DMS153 (cell line): Measurements from ENCODE around the gene IL31RA.
A peak's percentile ranks its signal among the peaks of the same experiment; 100 is the strongest.
"Not testable (repeated sequence)": the region's sequence is repeated elsewhere in the genome, so short reads cannot be mapped to it uniquely, and the experiment has no call there.

Experiments
- DNase-seq: peaks from one replicate; lab custom pipeline; 2025; lab: John Stamatoyannopoulos, UW

Gene IL31RA

GRCh38 chr5:55925712-55926111 lies 74.6 kb downstream of the IL31RA start:
- DNase-seq: no peak

GRCh38 chr5:55926476-55926875 lies 75.3 kb downstream of the IL31RA start:
- DNase-seq: no peak

- DNase-seq: no peak
These were observed 76.9 kb downstream of the IL31RA start for GRCh38 chr5:55927861-55928655.

DNA sequence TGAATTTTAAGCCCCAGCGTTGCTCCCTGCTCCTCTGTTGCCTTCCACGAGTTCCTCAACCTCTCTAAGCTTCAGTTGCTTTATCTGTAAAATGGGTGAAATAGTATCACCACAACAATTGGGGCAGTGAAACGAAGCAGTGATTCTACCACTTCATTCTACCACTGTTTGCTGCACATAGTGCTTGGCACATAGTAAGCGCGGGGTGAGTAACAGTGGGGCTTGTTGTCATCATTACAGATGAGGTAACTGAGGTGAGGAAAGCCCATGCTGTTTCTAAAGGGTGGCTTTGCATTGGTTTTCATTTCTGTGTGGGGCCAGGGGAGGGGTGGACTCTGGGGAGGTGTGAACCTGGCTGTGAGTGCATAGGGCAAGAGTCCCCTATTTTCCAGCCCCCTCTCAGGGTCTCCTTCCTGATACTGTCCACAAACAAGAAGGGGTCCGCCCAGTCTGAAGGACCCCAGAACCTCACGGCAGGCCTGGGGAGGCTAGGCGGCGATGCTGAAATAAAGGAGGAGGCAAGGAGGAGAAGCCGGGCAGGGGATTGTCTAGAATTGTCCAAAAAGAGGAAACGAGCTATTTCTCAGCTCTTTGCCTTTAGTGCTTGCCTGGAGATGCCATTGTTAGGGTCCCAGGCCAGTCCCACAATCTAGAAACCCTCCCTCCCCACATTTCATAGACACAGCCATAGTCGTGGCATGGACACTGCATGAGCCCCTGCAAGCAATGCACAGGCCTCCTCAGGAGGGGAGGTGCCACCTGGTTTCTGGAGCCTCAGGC lies 78.1 kb downstream of the IL31RA start:
- no peak for DNase-seq

- no peak for DNase-seq
These were observed 81.5 kb downstream of the IL31RA start for GRCh38 chr5:55932700-55933099.

GRCh38 chr5:55933377-55934114 lies 82.4 kb downstream of the IL31RA start:
- no peak for DNase-seq

GRCh38 chr5:55934115-55934613 lies 83.0 kb downstream of the IL31RA start:
- no peak for DNase-seq

- DNase-seq: no peak
These were observed 83.6 kb downstream of the IL31RA start for GRCh38 chr5:55934720-55935119.

DNA sequence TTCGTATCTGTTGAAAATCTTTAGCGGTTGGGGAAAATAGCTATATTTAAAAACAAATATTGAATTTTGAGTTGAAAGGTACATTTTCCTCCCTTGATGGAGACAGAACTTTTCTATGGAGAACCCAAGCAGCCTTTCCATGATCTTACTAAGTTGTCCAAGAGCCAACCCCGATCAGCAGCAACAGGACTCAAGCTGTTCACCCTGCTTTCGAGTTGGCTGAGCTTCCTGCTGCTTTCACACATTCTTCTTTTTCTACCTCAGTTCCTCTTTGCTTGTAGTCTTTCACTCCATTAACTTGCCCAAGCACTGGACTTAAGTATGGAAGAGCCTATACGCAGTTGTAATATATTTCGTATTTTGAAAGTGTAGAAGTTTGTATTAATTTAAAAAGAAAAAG lies 84.2 kb downstream of the IL31RA start:
- DNase-seq: no peak

DNA sequence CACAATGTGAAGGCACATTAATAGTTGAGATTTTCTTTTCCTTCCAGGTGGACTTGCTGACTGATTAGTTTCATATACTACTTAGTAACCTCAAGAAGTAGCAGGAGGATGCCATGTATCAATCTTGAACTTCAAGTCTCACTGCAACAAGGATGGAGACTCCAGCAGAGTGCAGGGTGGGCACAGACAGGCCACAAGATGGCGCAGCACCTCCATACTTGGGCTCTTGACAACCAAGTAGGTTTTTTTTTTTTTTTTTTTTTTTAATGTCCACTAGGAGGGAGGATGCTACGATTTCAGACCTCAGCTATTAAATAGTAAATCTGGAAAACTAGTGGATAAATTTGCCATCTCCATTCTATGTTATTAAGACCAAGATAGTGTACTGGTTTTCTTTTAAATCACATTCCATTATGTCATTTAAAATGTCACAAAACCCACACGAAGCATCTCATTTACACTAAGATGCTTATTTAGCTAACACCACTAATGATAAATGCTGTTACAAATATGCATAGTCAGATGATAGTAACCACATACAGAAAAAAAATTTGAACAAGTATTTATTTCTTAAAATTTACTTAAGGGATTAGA lies 85.0 kb downstream of the IL31RA start:
- DNase-seq: peak; percentile 6

- DNase-seq: not testable (repeated sequence)
These were observed 86.4 kb downstream of the IL31RA start for GRCh38 chr5:55937598-55937997.

- DNase-seq: not testable (repeated sequence)
These were observed 90.0 kb downstream of the IL31RA start for GRCh38 chr5:55941154-55941553.

GRCh38 chr5:55959208-55959607 lies 108.1 kb downstream of the IL31RA start:
- DNase-seq: no peak

- DNase-seq: no peak
These were observed 109.6 kb downstream of the IL31RA start for GRCh38 chr5:55960779-55961178.

- no peak for DNase-seq
These were observed 114.4 kb downstream of the IL31RA start for GRCh38 chr5:55965525-55965924.

- DNase-seq: no peak
These were observed 115.1 kb downstream of the IL31RA start for GRCh38 chr5:55966284-55966683.

DNA sequence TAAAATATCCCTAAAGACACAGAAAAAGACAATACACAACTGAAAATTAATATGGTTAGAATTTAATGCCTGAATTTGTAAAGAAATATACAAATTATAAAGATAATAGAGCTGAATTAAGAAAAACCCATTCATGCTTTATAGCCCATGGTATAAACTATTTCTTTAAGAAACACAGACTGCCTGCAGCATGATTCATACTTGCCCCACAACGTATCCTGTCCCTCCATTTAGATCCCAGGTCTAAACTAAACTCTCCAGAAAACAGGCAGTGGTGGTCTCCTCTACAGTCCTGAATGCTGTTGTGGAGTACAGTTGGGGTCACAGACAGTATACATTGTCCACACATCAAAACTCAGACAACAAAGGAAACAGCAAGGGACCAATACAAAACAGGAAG lies 118.8 kb downstream of the IL31RA start:
- no peak for DNase-seq
